Karpas-422 (cell line): ENCODE measurements around the gene WDR31. TPM values are rescaled to one million over a fixed set of nuclear protein-coding genes. Genes with fewer than 3 reads are reported as not detected.

Source experiments
- DNase-seq: peaks from one replicate; pipeline ENCODE4 v3.0.0-alpha.2; 2015
- H2AFZ ChIP-seq: fragments of 200-600 bp; sonication (generic); 2 replicates; pipeline ENCODE4 v1.6.1; 2014; ENCODE audit warnings: antibody characterized with exemption, low read length, mixed read lengths
- H3K27ac ChIP-seq: fragments of 200-600 bp; sonication (generic); 2 replicates; pipeline ENCODE4 v1.5.1; 2014; ENCODE audit warnings: mild to moderate bottlenecking, low read length, moderate library complexity
- H3K27me3 ChIP-seq: fragments of 200-600 bp; sonication (generic); 2 replicates; pipeline ENCODE4 v1.6.1; 2014; ENCODE audit warnings: low read length, mixed read lengths
- H3K36me3 ChIP-seq: fragments of 200-600 bp; sonication (generic); 2 replicates; pipeline ENCODE4 v1.6.1; 2014; ENCODE audit warnings: low read length, mixed read lengths; ENCODE audit not compliant: insufficient read depth
- H3K4me1 ChIP-seq: fragments of 200-600 bp; sonication (generic); 2 replicates; pipeline ENCODE4 v1.6.1; 2014; ENCODE audit warnings: mild to moderate bottlenecking, low read length, mixed read lengths
- H3K4me2 ChIP-seq: fragments of 200-600 bp; sonication (generic); 2 replicates; pipeline ENCODE4 v1.6.1; 2014; ENCODE audit warnings: low read length, low read depth, mild to moderate bottlenecking; ENCODE audit not compliant: poor library complexity, severe bottlenecking
- H3K4me3 ChIP-seq: fragments of 200-600 bp; sonication (generic); 2 replicates; pipeline ENCODE4 v1.5.1; 2014; ENCODE audit warnings: mild to moderate bottlenecking, antibody characterized with exemption, low read length, mixed read lengths
- H3K79me2 ChIP-seq: fragments of 200-600 bp; sonication (generic); 2 replicates; pipeline ENCODE4 v1.6.1; 2014; ENCODE audit warnings: mild to moderate bottlenecking, low read length, mixed read lengths
- H3K9ac ChIP-seq: fragments of 200-600 bp; sonication (generic); 2 replicates; pipeline ENCODE4 v1.6.0; 2014; ENCODE audit warnings: low read length
- H3K9me2 ChIP-seq: fragments of 200-600 bp; sonication (generic), shearing (Covaris generic); replicated peaks from 2 replicates; pipeline ENCODE4 v1.6.0; 2014; ENCODE audit warnings: mild to moderate bottlenecking, low read length, moderate library complexity; ENCODE audit not compliant: insufficient read depth
- H3K9me3 ChIP-seq: fragments of 300-700, 200-600 bp; sonication (generic); 2 replicates; pipeline ENCODE4 v1.6.1; 2014; ENCODE audit warnings: low read length, mixed read lengths
- H4K20me1 ChIP-seq: fragments of 200-600 bp; sonication (generic); 2 replicates; pipeline ENCODE4 v1.6.1; 2014; ENCODE audit warnings: mild to moderate bottlenecking, antibody characterized with exemption, low read length, low read depth; ENCODE audit not compliant: insufficient read depth
- total RNA-seq: library from RNA; depleted of rRNA; stranded (reverse); fragments of >200 nt; shearing (Covaris generic); gene quantifications from 2 replicates; pipeline ENCODE4 v1.2.3, GENCODE V29; 2014; ENCODE audit warnings: low replicate concordance

The WDR31 gene
- total RNA-seq, 1 experiment from 2014 or later, result 0.56 TPM

GRCh38 chr9:113337714-113338113, 2.4 kb downstream of the WDR31 start:
- peaks cover 14% of the 10 kb centered on the region for H3K4me1 ChIP-seq
- no peaks in the 10 kb centered on the region for H3K9me2 ChIP-seq
- H3K27ac ChIP-seq, result no peak overlapping the region
- no peak overlapping the region for H3K4me2 ChIP-seq
- H3K79me2 ChIP-seq, result no peaks in the 10 kb centered on the region
- no peak for DNase-seq
- H3K9me3 ChIP-seq, result no peaks in the 10 kb centered on the region
- no peaks in the 10 kb centered on the region for H4K20me1 ChIP-seq
- no peak overlapping the region for H3K4me3 ChIP-seq
- H3K36me3 ChIP-seq, result no peaks in the 10 kb centered on the region
- 0 out of 2 replicates have a peak, but pooled peaks cover 3% of the 10 kb centered on the region for H3K27me3 ChIP-seq
- no peak overlapping the region for H2AFZ ChIP-seq
- no peak overlapping the region for H3K9ac ChIP-seq

GRCh38 chr9:113331780-113332179, 8.3 kb downstream of the WDR31 start:
- no peaks in the 10 kb centered on the region for H3K9me3 ChIP-seq
- no peaks in the 10 kb centered on the region for H3K79me2 ChIP-seq

GRCh38 chr9:113328045-113328782, 11.9 kb downstream of the WDR31 start:
- Histone ChIP-seq H4K20me1 (no peaks in the 10 kb centered on the region), H3K9ac (no peak overlapping the region), H3K9me2 (no peaks in the 10 kb centered on the region), H3K4me2 (no peak overlapping the region), H3K36me3 (no peaks in the 10 kb centered on the region), H2AFZ (no peak overlapping the region), H3K9me3 (no peaks in the 10 kb centered on the region), H3K27me3 (no peaks in the 10 kb centered on the region), H3K79me2 (no peaks in the 10 kb centered on the region), H3K4me1 (no peaks in the 10 kb centered on the region), H3K27ac (no peak overlapping the region), H3K4me3 (no peak overlapping the region)
- no peak for DNase-seq

More at GRCh38 chr9:113331780-113332179, 8.3 kb downstream of the WDR31 start:
- Histone ChIP-seq H3K4me3 (no peak overlapping the region), H3K9me2 (no peaks in the 10 kb centered on the region), H3K27ac (no peak overlapping the region), H3K36me3 (no peaks in the 10 kb centered on the region), H3K4me2 (no peak overlapping the region), H3K4me1 (no peaks in the 10 kb centered on the region), H3K9ac (no peak overlapping the region), H4K20me1 (no peaks in the 10 kb centered on the region), H3K27me3 (no peaks in the 10 kb centered on the region), H2AFZ (no peak overlapping the region)
- no peak for DNase-seq

GRCh38 chr9:113326230-113326629, 13.8 kb downstream of the WDR31 start:
- Histone ChIP-seq H3K4me3 (no peak overlapping the region), H3K27ac (no peak overlapping the region), H3K27me3 (no peaks in the 10 kb centered on the region), H3K4me1 (no peaks in the 10 kb centered on the region), H3K4me2 (no peak overlapping the region), H4K20me1 (no peaks in the 10 kb centered on the region), H3K9me2 (no peaks in the 10 kb centered on the region), H3K36me3 (no peaks in the 10 kb centered on the region), H3K9ac (no peak overlapping the region), H3K9me3 (no peaks in the 10 kb centered on the region), H3K79me2 (no peaks in the 10 kb centered on the region), H2AFZ (no peak overlapping the region)
- DNase-seq, result no peak

- H3K79me2 ChIP-seq, result no peaks in the 10 kb centered on the region
- H3K4me1 ChIP-seq, result peaks cover 10% of the 10 kb centered on the region
- no peak overlapping the region for H3K4me2 ChIP-seq
These were observed 17.4 kb downstream of the WDR31 start for GRCh38 chr9:113322671-113323070.

GRCh38 chr9:113320051-113320450, 20.0 kb downstream of the WDR31 start:
- Histone ChIP-seq H3K9me2 (no peaks in the 10 kb centered on the region), H3K79me2 (no peaks in the 10 kb centered on the region), H3K27me3 (0 out of 2 replicates have a peak, but pooled peaks cover 3% of the 10 kb centered on the region), H3K36me3 (no peaks in the 10 kb centered on the region), H3K9me3 (no peaks in the 10 kb centered on the region), H3K9ac (no peak overlapping the region), H2AFZ (no peak overlapping the region), H3K27ac (no peak overlapping the region), H3K4me1 (peaks cover 10% of the 10 kb centered on the region), H3K4me2 (no peak overlapping the region), H3K4me3 (no peak overlapping the region), H4K20me1 (no peaks in the 10 kb centered on the region)
- DNase-seq, result no peak

More at GRCh38 chr9:113322671-113323070, 17.4 kb downstream of the WDR31 start:
- no peak for DNase-seq
- Histone ChIP-seq H2AFZ (no peak overlapping the region), H4K20me1 (no peaks in the 10 kb centered on the region), H3K27ac (no peak overlapping the region), H3K36me3 (no peaks in the 10 kb centered on the region), H3K27me3 (no peaks in the 10 kb centered on the region), H3K4me3 (no peak overlapping the region), H3K9me2 (no peaks in the 10 kb centered on the region), H3K9me3 (no peaks in the 10 kb centered on the region), H3K9ac (no peak overlapping the region)

- DNase-seq, result no peak
- no peak overlapping the region for H3K4me2 ChIP-seq
- H3K4me3 ChIP-seq, result no peak overlapping the region
- no peaks in the 10 kb centered on the region for H4K20me1 ChIP-seq
- H3K79me2 ChIP-seq, result no peaks in the 10 kb centered on the region
- no peaks in the 10 kb centered on the region for H3K9me2 ChIP-seq
- H3K27ac ChIP-seq, result no peak overlapping the region
- no peak overlapping the region for H2AFZ ChIP-seq
- H3K9ac ChIP-seq, result no peak overlapping the region
- 0 out of 2 replicates have a peak, but pooled peaks cover 3% of the 10 kb centered on the region for H3K27me3 ChIP-seq
- peaks cover 10% of the 10 kb centered on the region for H3K4me1 ChIP-seq
- no peaks in the 10 kb centered on the region for H3K36me3 ChIP-seq
- no peaks in the 10 kb centered on the region for H3K9me3 ChIP-seq
These were observed 21.0 kb downstream of the WDR31 start for GRCh38 chr9:113319054-113319453.

GRCh38 chr9:113317777-113318176, 22.3 kb downstream of the WDR31 start:
- H3K4me2 ChIP-seq, result no peak overlapping the region
- no peak overlapping the region for H3K4me3 ChIP-seq
- DNase-seq, result no peak
- H3K36me3 ChIP-seq, result no peaks in the 10 kb centered on the region
- H3K9ac ChIP-seq, result no peak overlapping the region
- no peaks in the 10 kb centered on the region for H3K79me2 ChIP-seq
- no peak overlapping the region for H3K27ac ChIP-seq
- no peaks in the 10 kb centered on the region for H3K9me2 ChIP-seq
- 0 out of 2 replicates have a peak, but pooled peaks cover 3% of the 10 kb centered on the region for H3K27me3 ChIP-seq
- no peak overlapping the region for H2AFZ ChIP-seq
- peaks cover 10% of the 10 kb centered on the region for H3K4me1 ChIP-seq
- H4K20me1 ChIP-seq, result no peaks in the 10 kb centered on the region
- no peaks in the 10 kb centered on the region for H3K9me3 ChIP-seq
